HEK293 (cell line): ENCODE data around the gene NTSR1.

ENCODE experiments used
- GLI2 ChIP-seq: fragments of 450-650 bp; formaldehyde crosslinking; IDR thresholded peaks from 2 replicates; pipeline ENCODE4; 2017; ENCODE audit warnings: missing biosample characterization, missing genetic modification characterization, low read depth, borderline replicate concordance
- IKZF3 ChIP-seq: fragments of 450-650 bp; IDR thresholded peaks from 2 replicates; pipeline ENCODE4 v1.5.0; 2018; ENCODE audit warnings: missing biosample characterization, mild to moderate bottlenecking, missing genetic modification characterization, moderate library complexity
- PRDM6 ChIP-seq: fragments of 450-650 bp; formaldehyde crosslinking; IDR thresholded peaks from 2 replicates; pipeline ENCODE4 v1.5.1; 2017; ENCODE audit warnings: missing biosample characterization, missing genetic modification characterization
- ZBTB10 ChIP-seq: fragments of 450-650 bp; formaldehyde crosslinking; IDR thresholded peaks from 2 replicates; pipeline ENCODE4 v1.5.1; 2016; ENCODE audit warnings: missing biosample characterization, missing genetic modification characterization
- ZBTB11 ChIP-seq: fragments of 450-650 bp; formaldehyde crosslinking; conservative IDR thresholded peaks from 2 replicates; pipeline ENCODE4 v1.5.1; 2016; ENCODE audit warnings: low read depth, missing biosample characterization, missing genetic modification characterization
- ZFP37 ChIP-seq: fragments of 450-650 bp; formaldehyde crosslinking; IDR thresholded peaks from 2 replicates; pipeline ENCODE4 v1.5.1; 2016; ENCODE audit warnings: missing biosample characterization, missing genetic modification characterization
- ZNF114 ChIP-seq: fragments of 450-650 bp; formaldehyde crosslinking; IDR thresholded peaks from 2 replicates; pipeline ENCODE4 v1.5.0; 2017; ENCODE audit warnings: missing biosample characterization, missing genetic modification characterization
- ZNF302 ChIP-seq: fragments of 450-650 bp; formaldehyde crosslinking; IDR thresholded peaks from 2 replicates; pipeline ENCODE4 v1.5.1; 2016; ENCODE audit warnings: missing biosample characterization, missing genetic modification characterization, low read depth
- ZNF311 ChIP-seq: fragments of 450-650 bp; formaldehyde crosslinking; IDR thresholded peaks from 2 replicates; pipeline ENCODE4 v1.5.1; 2017; ENCODE audit warnings: missing biosample characterization, missing genetic modification characterization, borderline replicate concordance
- ZNF350 ChIP-seq: fragments of 450-650 bp; formaldehyde crosslinking; IDR thresholded peaks from 2 replicates; pipeline ENCODE4 v1.5.0; 2017; ENCODE audit warnings: missing biosample characterization, mild to moderate bottlenecking, missing genetic modification characterization
- ZNF449 ChIP-seq: fragments of 450-650 bp; formaldehyde crosslinking; IDR thresholded peaks from 2 replicates; pipeline ENCODE4 v1.5.1; 2017; ENCODE audit warnings: missing biosample characterization, mild to moderate bottlenecking, missing genetic modification characterization, moderate library complexity
- ZNF48 ChIP-seq: fragments of 450-650 bp; formaldehyde crosslinking; IDR thresholded peaks from 2 replicates; pipeline ENCODE4 v1.5.1; 2016; ENCODE audit warnings: missing biosample characterization, missing genetic modification characterization
- ZNF560 ChIP-seq: fragments of 450-650 bp; formaldehyde crosslinking; IDR thresholded peaks from 2 replicates; pipeline ENCODE4 v1.5.1; 2017; ENCODE audit warnings: missing biosample characterization, missing genetic modification characterization, borderline replicate concordance
- ZNF830 ChIP-seq: fragments of 450-650 bp; IDR thresholded peaks from 2 replicates; pipeline ENCODE4 v1.5.0; 2018; ENCODE audit warnings: missing biosample characterization, missing genetic modification characterization, low read depth, mild to moderate bottlenecking, moderate library complexity
- ZNF843 ChIP-seq: fragments of 450-650 bp; formaldehyde crosslinking; IDR thresholded peaks from 2 replicates; pipeline ENCODE4 v1.5.1; 2016; ENCODE audit warnings: missing biosample characterization, missing genetic modification characterization
- TF ChIP-seq, protein P1 (sequence below): fragments of 450-650 bp; formaldehyde crosslinking; IDR thresholded peaks from 2 replicates; pipeline ENCODE4; 2016; ENCODE audit warnings: missing biosample characterization, missing genetic modification characterization
- TF ChIP-seq, protein P2 (sequence below): fragments of 450-650 bp; formaldehyde crosslinking; IDR thresholded peaks from 2 replicates; pipeline ENCODE4 v1.5.1; 2016; ENCODE audit warnings: missing biosample characterization, missing genetic modification characterization, low read depth
- TF ChIP-seq, protein P3 (sequence below): fragments of 450-650 bp; formaldehyde crosslinking; IDR thresholded peaks from 2 replicates; pipeline ENCODE4 v1.5.1; 2016; ENCODE audit warnings: missing biosample characterization, missing genetic modification characterization
- TF ChIP-seq, protein P4 (sequence below): fragments of 450-650 bp; formaldehyde crosslinking; IDR thresholded peaks from 2 replicates; pipeline ENCODE4 v1.5.1; 2016; ENCODE audit warnings: missing biosample characterization, missing genetic modification characterization, low read depth

NTSR1 gene

GRCh38 chr20:62776692-62777527, 68.3 kb downstream of the NTSR1 start (continued):
- TF ChIP-seq ZNF843 (tag by site-specific recombination): no peak
- TF ChIP-seq ZNF449: no peak
- TF ChIP-seq IKZF3: peak; percentile 98
- no peak for TF ChIP-seq GLI2 (tag by site-specific recombination)
- TF ChIP-seq ZNF302 (tag by site-specific recombination): no peak
- TF ChIP-seq ZBTB11 (tag by site-specific recombination): peak; percentile 93
- no peak for TF ChIP-seq PRDM6
- TF ChIP-seq, protein P1, sequence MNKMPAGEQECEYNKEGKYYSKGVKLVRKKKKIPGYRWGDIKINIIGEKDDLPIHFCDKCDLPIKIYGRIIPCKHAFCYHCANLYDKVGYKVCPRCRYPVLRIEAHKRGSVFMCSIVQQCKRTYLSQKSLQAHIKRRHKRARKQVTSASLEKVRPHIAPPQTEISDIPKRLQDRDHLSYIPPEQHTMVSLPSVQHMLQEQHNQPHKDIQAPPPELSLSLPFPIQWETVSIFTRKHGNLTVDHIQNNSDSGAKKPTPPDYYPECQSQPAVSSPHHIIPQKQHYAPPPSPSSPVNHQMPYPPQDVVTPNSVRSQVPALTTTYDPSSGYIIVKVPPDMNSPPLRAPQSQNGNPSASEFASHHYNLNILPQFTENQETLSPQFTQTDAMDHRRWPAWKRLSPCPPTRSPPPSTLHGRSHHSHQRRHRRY: no peak
- TF ChIP-seq, protein P2, sequence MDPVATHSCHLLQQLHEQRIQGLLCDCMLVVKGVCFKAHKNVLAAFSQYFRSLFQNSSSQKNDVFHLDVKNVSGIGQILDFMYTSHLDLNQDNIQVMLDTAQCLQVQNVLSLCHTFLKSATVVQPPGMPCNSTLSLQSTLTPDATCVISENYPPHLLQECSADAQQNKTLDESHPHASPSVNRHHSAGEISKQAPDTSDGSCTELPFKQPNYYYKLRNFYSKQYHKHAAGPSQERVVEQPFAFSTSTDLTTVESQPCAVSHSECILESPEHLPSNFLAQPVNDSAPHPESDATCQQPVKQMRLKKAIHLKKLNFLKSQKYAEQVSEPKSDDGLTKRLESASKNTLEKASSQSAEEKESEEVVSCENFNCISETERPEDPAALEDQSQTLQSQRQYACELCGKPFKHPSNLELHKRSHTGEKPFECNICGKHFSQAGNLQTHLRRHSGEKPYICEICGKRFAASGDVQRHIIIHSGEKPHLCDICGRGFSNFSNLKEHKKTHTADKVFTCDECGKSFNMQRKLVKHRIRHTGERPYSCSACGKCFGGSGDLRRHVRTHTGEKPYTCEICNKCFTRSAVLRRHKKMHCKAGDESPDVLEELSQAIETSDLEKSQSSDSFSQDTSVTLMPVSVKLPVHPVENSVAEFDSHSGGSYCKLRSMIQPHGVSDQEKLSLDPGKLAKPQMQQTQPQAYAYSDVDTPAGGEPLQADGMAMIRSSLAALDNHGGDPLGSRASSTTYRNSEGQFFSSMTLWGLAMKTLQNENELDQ: no peak
- no peak for TF ChIP-seq ZNF830 (tag by site-specific recombination)
- TF ChIP-seq ZNF48: no peak
- TF ChIP-seq, protein P3, sequence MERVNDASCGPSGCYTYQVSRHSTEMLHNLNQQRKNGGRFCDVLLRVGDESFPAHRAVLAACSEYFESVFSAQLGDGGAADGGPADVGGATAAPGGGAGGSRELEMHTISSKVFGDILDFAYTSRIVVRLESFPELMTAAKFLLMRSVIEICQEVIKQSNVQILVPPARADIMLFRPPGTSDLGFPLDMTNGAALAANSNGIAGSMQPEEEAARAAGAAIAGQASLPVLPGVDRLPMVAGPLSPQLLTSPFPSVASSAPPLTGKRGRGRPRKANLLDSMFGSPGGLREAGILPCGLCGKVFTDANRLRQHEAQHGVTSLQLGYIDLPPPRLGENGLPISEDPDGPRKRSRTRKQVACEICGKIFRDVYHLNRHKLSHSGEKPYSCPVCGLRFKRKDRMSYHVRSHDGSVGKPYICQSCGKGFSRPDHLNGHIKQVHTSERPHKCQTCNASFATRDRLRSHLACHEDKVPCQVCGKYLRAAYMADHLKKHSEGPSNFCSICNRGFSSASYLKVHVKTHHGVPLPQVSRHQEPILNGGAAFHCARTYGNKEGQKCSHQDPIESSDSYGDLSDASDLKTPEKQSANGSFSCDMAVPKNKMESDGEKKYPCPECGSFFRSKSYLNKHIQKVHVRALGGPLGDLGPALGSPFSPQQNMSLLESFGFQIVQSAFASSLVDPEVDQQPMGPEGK (tag by site-specific recombination): peak; percentile 69
- TF ChIP-seq, protein P4, sequence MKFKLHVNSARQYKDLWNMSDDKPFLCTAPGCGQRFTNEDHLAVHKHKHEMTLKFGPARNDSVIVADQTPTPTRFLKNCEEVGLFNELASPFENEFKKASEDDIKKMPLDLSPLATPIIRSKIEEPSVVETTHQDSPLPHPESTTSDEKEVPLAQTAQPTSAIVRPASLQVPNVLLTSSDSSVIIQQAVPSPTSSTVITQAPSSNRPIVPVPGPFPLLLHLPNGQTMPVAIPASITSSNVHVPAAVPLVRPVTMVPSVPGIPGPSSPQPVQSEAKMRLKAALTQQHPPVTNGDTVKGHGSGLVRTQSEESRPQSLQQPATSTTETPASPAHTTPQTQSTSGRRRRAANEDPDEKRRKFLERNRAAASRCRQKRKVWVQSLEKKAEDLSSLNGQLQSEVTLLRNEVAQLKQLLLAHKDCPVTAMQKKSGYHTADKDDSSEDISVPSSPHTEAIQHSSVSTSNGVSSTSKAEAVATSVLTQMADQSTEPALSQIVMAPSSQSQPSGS: no peak
- no peak for TF ChIP-seq ZNF114 (tag by site-specific recombination)
- no peak for TF ChIP-seq ZFP37 (tag by site-specific recombination)
- TF ChIP-seq ZNF560 (tag by site-specific recombination): no peak
- 0 out of 2 replicates have a peak, but pooled peaks have one; percentile 50 for TF ChIP-seq ZBTB10 (tag by site-specific recombination)
- no peak for TF ChIP-seq ZNF311 (tag by site-specific recombination)
- TF ChIP-seq ZNF350: no peak
